HL-60 (cell line): ENCODE data around the gene DNAJC30.
"Not testable (repeated sequence)": the region's sequence is repeated elsewhere in the genome, so short reads cannot be mapped to it uniquely, and the experiment has no call there.

Experiments used
- DNase-seq, 2 experiments: peaks; one replicate each; pipeline ENCODE4 v3.0.0-alpha.2; 2010 to 2020; ENCODE audit warnings: low read depth in 1 of 2, low spot score in 1 of 2
- H3K27ac ChIP-seq: fragments of 250-450 bp; sonication (Bioruptor Pico); replicated peaks from 2 replicates; pipeline ENCODE4 v1.5.1; 2020; ENCODE audit warnings: mild to moderate bottlenecking, moderate library complexity
- H3K27me3 ChIP-seq: fragments of 250-450 bp; sonication (Bioruptor Pico); 2 replicates; pipeline ENCODE4 v1.5.1; 2021; ENCODE audit warnings: mild to moderate bottlenecking, moderate library complexity; ENCODE audit not compliant: insufficient read depth, poor library complexity, severe bottlenecking
- H3K4me3 ChIP-seq: replicated peaks from 2 replicates; pipeline ENCODE4 v1.5.1; 2011; ENCODE audit warnings: mild to moderate bottlenecking, control low read depth, low read length; ENCODE audit not compliant: insufficient read depth
- CTCF ChIP-seq: IDR thresholded peaks from one replicate; pipeline ENCODE4 v1.5.1; 2011; ENCODE audit warnings: low read length, control low read depth, inconsistent platforms; ENCODE audit not compliant: insufficient read depth
- GABPA ChIP-seq: IDR thresholded peaks from 2 replicates; pipeline ENCODE4 v1.6.1; 2012; ENCODE audit warnings: low read depth
- POLR2AphosphoS5 ChIP-seq: IDR thresholded peaks from 2 replicates; pipeline ENCODE4 v1.6.1; 2012; ENCODE audit warnings: low read depth
- REST ChIP-seq: IDR thresholded peaks from 2 replicates; pipeline ENCODE4 v1.6.1; 2012; ENCODE audit warnings: low read depth; ENCODE audit not compliant: insufficient replicate concordance
- SPI1 ChIP-seq: IDR thresholded peaks from 2 replicates; pipeline ENCODE4 v1.6.1; 2012; ENCODE audit warnings: low read depth, mild to moderate bottlenecking, borderline replicate concordance

DNAJC30 gene

GRCh38 chr7:73680501-73680900 lies 2.8 kb downstream of the DNAJC30 start:
- no peak for DNase-seq
- H3K27me3 ChIP-seq = no peaks in the 10 kb centered on the region
- TF ChIP-seq GABPA (no peak), SPI1 (no peak), POLR2AphosphoS5 (no peak), REST (no peak), CTCF (no peak)
- no peak overlapping the region for H3K27ac ChIP-seq
- no peak overlapping the region for H3K4me3 ChIP-seq

- no peak for TF ChIP-seq GABPA
- no peak for TF ChIP-seq POLR2AphosphoS5
- TF ChIP-seq SPI1 = no peak
- TF ChIP-seq REST = no peak
- no peak for TF ChIP-seq CTCF
- H3K4me3 ChIP-seq = no peak overlapping the region
- DNase-seq = no peak
- H3K27ac ChIP-seq = no peak overlapping the region
- no peaks in the 10 kb centered on the region for H3K27me3 ChIP-seq
Measured at GRCh38 chr7:73679709-73680108, 3.5 kb downstream of the DNAJC30 start.

GRCh38 chr7:73678862-73679261 lies 4.4 kb downstream of the DNAJC30 start:
- H3K27me3 ChIP-seq = no peaks in the 10 kb centered on the region
- no peak overlapping the region for H3K27ac ChIP-seq
- no peak for TF ChIP-seq SPI1
- TF ChIP-seq POLR2AphosphoS5 = no peak
- TF ChIP-seq REST = no peak
- no peak for DNase-seq
- no peak overlapping the region for H3K4me3 ChIP-seq

- H3K4me3 ChIP-seq, DNase-seq, H3K27me3 ChIP-seq, H3K27ac ChIP-seq: not testable (repeated sequence)
Measured at GRCh38 chr7:73676062-73676461, 7.2 kb downstream of the DNAJC30 start.
